GM21381 (cell line): Measurements from ENCODE around the gene INTS14.

ENCODE experiments used
- ATAC-seq: cut with Tn5 transposase; IDR thresholded peaks from one replicate; pipeline ENCODE4 v1.9.1; 2021; ENCODE audit warnings: mild to moderate bottlenecking, moderate library complexity; ENCODE audit not compliant: unreplicated experiment

The INTS14 gene

DNA sequence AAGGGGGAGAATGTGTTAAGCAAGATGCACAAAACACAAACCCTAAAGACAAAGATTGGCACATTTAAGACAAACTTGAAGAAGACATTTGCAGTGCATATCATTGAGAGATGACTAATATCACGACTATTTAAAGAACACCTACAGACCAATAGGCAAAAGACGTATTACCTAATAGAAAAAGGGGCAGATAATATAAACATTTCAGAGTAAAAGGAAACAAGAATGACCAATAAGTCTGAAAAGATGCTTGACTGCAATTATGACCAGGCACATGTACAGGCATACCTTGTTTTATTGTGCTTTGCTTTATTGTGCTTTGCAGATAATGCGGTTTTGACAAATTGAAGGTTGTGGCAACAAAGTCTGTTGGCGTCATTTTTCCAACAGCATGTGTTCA lies 75.7 kb downstream of the INTS14 start:
- no peak for ATAC-seq

DNA sequence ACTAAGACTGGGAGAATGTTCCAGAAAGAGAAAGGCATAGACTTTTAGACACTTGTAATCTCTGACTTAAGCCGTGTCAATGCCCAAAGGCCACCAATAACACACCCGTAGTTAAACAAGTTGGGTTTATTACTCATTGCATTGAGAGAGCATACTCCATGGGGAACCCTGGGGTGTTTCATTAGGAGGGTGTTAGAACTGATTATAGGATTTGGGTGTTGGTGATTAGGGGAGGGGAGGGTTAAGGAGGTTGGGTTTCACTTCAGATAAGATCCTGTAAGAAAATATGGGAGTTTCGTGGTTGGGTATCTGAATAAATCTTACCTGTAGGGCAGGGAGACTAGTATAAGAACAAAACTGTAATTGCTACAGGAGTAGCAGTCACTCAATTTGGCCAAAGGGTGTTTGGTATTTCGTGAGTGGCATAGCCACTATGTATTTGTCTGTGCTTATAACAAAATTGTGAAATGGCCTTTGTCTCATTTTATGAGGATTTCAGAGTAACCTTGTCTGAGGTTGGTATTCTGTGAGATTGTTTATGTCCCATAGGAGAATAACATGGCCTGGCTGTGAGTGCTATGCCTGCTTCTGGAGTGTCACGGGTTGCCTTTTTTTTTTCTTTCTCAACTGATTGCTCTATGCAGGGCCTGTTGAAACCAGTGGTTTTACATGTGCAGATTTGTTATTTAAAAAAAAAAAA lies 77.7 kb downstream of the INTS14 start:
- ATAC-seq = no peak

DNA sequence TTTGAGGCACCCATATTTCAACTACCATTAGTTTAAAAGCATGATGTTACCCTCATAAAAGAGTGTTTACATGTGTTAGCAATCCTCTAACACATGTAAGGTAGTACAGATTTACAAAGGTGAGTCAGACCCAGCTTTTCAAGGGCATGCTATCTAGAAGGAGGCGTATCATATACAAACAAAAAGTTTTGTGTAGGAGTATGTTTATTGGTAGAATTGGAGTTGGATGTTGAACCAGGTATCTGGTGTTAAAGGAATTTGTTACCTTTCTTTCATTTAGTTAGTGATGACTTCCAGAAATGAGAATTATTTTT lies 78.2 kb downstream of the INTS14 start:
- no peak for ATAC-seq

DNA sequence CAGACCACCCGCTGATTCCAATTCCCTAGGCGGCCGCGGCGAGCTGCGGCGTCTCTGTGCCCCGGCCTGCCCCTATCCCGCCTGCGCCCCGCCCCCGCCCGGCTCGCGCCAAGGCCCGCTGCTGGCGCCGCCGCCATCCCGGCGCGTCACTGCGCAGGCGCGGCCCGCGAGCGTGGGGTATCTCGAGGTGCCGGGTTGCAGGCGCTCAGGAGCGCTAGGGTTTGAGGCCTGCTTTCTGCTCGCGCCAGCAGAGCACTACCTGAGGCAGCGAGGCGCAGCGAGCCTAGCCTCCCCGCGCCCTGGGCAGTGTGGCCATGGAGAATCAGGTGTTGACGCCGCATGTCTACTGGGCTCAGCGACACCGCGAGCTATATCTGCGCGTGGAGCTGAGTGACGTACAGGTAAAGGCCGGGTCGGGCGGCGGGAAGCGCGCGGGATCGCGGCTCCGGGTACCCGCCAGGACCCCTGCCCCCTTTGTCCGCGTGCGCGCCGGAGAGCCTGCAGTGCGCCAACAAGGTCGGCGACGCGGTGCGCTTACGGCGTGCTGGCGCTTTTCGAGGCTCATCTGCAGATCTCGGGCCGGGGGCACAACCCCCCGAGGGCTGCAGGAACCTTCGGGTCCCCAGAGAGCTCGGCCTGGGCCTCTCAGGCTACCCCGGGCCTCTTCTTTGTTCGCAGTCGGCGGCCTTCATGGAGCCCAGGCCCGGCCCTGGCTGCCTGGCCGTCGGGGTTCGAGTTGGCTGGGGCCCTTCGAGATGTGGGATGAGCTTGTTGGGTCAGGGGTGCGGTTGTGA lies 80.4 kb downstream of the INTS14 start, which contains the start of gene HACD3:
Gene HACD3, plus strand, starts transcription at position 146 of the 794 bp plus-strand sequence. Its CDS starts 169 bp downstream, at position 315.
- peak; percentile 82 for ATAC-seq

DNA sequence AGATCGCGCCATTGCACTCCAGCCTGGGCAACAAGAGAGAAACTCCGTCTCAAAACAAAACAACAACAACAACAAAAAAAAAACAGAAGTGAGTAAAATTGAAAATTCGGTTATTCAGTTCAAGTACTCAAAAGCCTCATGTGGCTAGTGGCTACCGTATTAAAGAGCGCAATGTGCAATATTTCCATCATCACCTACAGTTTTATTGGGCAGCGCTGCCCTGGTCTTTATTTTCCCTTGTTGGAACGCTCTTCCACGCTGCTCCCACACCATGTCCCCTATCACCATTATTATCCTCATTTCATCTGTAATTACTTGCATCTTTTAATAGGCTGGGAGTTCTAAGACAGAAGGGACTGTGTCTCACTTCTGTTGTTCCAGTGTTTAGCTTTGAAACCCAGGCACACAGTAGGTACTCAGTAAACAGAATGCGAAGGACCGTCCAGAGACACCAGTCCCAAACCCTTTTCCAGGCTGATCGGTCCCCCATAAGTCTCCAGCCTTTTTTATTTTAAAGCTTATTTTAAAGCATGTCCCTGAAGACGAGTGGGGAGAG lies 81.1 kb downstream of the INTS14 start:
- ATAC-seq = no peak
